OCI-LY1 (cell line): ENCODE data around the gene VPS25.
"Not testable (repeated sequence)": the region's sequence is repeated elsewhere in the genome, so short reads cannot be mapped to it uniquely, and the experiment has no call there.

ENCODE experiments used
- H2AFZ ChIP-seq: fragments of 200-600 bp; sonication (generic), shearing (Covaris generic); 2 replicates; pipeline ENCODE4 v1.6.0; 2014; ENCODE audit warnings: antibody characterized with exemption, mild to moderate bottlenecking, low read length
- H3F3A ChIP-seq: fragments of 200-600 bp; sonication (generic), shearing (Covaris generic); 2 replicates; pipeline ENCODE4 v1.6.0; 2014; ENCODE audit warnings: mild to moderate bottlenecking, antibody characterized with exemption, low read length, moderate library complexity; ENCODE audit not compliant: insufficient read depth
- H3K27ac ChIP-seq: fragments of 200-600 bp; sonication (generic); 2 replicates; pipeline ENCODE4 v1.5.1; 2014; ENCODE audit warnings: low read length, mixed run types, mild to moderate bottlenecking, low read depth; ENCODE audit not compliant: poor library complexity, severe bottlenecking
- H3K27me3 ChIP-seq: fragments of 200-600 bp; sonication (generic); 2 replicates; pipeline ENCODE4 v1.6.0; 2014; ENCODE audit warnings: antibody characterized with exemption, mild to moderate bottlenecking, low read length, moderate library complexity; ENCODE audit not compliant: insufficient read depth
- H3K36me3 ChIP-seq: fragments of 200-600 bp; sonication (generic); 2 replicates; pipeline ENCODE4 v1.6.1; 2014; ENCODE audit warnings: mild to moderate bottlenecking, antibody characterized with exemption, low read length, moderate library complexity, mixed read lengths; ENCODE audit not compliant: insufficient read depth
- H3K4me1 ChIP-seq: fragments of 200-600 bp; sonication (generic); 2 replicates; pipeline ENCODE4 v1.5.1; 2014; ENCODE audit warnings: mild to moderate bottlenecking, low read length, moderate library complexity; ENCODE audit not compliant: insufficient read depth, severe bottlenecking
- H3K4me2 ChIP-seq: fragments of 200-600 bp; sonication (generic), shearing (Covaris generic); 2 replicates; pipeline ENCODE4 v1.6.1; 2014; ENCODE audit warnings: low read length
- H3K4me3 ChIP-seq: fragments of 200-600 bp; sonication (generic); 2 replicates; pipeline ENCODE4 v1.5.1; 2014; ENCODE audit warnings: low read length, low read depth, mild to moderate bottlenecking, mixed read lengths; ENCODE audit not compliant: poor library complexity, severe bottlenecking
- H3K79me2 ChIP-seq: fragments of 200-600 bp; shearing (Covaris generic); 2 replicates; pipeline ENCODE4 v1.6.1; 2016; ENCODE audit warnings: mixed run types, low read length, mixed read lengths; ENCODE audit not compliant: insufficient read depth
- H3K9ac ChIP-seq: fragments of 200-600 bp; sonication (generic), shearing (Covaris generic); 2 replicates; pipeline ENCODE4 v1.6.1; 2014; ENCODE audit warnings: mild to moderate bottlenecking, low read length, mixed read lengths
- H3K9me2 ChIP-seq: fragments of 200-600 bp; sonication (generic), shearing (Covaris generic); 2 replicates; pipeline ENCODE4 v1.6.1; 2014; ENCODE audit warnings: low read depth, mild to moderate bottlenecking, low read length, mixed read lengths
- H3K9me3 ChIP-seq: fragments of 200-600 bp; shearing (Covaris generic); 2 replicates; pipeline ENCODE4 v1.6.1; 2014; ENCODE audit warnings: low read length, mixed read lengths
- H4K20me1 ChIP-seq: fragments of 200-600 bp; sonication (generic), shearing (Covaris generic); 2 replicates; pipeline ENCODE4 v1.6.0; 2016; ENCODE audit warnings: mild to moderate bottlenecking, low read length; ENCODE audit not compliant: insufficient read depth
- EZH2 ChIP-seq: fragments of 200-600 bp; sonication (generic), shearing (Covaris generic); IDR thresholded peaks from 2 replicates; pipeline ENCODE4 v1.8.0; 2017; ENCODE audit warnings: borderline replicate concordance, mixed run types, mild to moderate bottlenecking, antibody characterized with exemption, low read length, moderate library complexity, mixed read lengths
- TF ChIP-seq, protein P1 (sequence below): fragments of 200-600 bp; sonication (generic), shearing (Covaris generic); IDR thresholded peaks from 2 replicates; pipeline ENCODE4 v1.5.1; 2017; ENCODE audit warnings: mild to moderate bottlenecking, antibody characterized with exemption, low read length, moderate library complexity, mixed read lengths

Gene VPS25

DNA sequence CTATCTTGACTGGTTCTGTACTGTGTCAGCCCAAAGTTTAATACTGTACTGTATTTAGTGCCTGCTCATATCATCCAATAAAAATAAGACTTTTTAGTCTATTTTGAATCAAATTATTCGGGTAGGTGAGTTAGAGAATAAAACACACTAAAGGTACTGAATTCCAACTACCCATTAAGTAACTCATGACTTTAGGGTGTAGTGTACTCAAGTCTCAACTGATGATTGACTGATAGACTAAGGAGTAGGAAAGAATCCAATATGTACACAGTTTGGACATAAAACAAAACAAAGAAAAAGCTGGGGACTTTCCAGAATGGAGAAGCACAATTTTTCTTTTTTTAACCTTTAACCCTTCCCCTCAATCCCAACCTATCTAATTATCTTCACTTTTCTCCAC, 32.5 kb upstream of the VPS25 start:
- no peaks in the 10 kb centered on the region for H3F3A ChIP-seq
- no peak overlapping the region for H3K4me2 ChIP-seq
- peaks cover 8% of the 10 kb centered on the region for H3K36me3 ChIP-seq
- no peak for TF ChIP-seq EZH2
- TF ChIP-seq, protein P1, sequence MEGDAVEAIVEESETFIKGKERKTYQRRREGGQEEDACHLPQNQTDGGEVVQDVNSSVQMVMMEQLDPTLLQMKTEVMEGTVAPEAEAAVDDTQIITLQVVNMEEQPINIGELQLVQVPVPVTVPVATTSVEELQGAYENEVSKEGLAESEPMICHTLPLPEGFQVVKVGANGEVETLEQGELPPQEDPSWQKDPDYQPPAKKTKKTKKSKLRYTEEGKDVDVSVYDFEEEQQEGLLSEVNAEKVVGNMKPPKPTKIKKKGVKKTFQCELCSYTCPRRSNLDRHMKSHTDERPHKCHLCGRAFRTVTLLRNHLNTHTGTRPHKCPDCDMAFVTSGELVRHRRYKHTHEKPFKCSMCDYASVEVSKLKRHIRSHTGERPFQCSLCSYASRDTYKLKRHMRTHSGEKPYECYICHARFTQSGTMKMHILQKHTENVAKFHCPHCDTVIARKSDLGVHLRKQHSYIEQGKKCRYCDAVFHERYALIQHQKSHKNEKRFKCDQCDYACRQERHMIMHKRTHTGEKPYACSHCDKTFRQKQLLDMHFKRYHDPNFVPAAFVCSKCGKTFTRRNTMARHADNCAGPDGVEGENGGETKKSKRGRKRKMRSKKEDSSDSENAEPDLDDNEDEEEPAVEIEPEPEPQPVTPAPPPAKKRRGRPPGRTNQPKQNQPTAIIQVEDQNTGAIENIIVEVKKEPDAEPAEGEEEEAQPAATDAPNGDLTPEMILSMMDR: no peak
- H3K27ac ChIP-seq: no peak overlapping the region
- no peaks in the 10 kb centered on the region for H3K9me2 ChIP-seq
- H4K20me1 ChIP-seq: no peaks in the 10 kb centered on the region
- H3K79me2 ChIP-seq: peaks cover 26% of the 10 kb centered on the region
- H3K9ac ChIP-seq: no peak overlapping the region
- no peak overlapping the region for H3K4me3 ChIP-seq
- H3K9me3 ChIP-seq: no peaks in the 10 kb centered on the region
- H3K4me1 ChIP-seq: peaks cover 24% of the 10 kb centered on the region
- H3K27me3 ChIP-seq: no peaks in the 10 kb centered on the region
- no peak overlapping the region for H2AFZ ChIP-seq

DNA sequence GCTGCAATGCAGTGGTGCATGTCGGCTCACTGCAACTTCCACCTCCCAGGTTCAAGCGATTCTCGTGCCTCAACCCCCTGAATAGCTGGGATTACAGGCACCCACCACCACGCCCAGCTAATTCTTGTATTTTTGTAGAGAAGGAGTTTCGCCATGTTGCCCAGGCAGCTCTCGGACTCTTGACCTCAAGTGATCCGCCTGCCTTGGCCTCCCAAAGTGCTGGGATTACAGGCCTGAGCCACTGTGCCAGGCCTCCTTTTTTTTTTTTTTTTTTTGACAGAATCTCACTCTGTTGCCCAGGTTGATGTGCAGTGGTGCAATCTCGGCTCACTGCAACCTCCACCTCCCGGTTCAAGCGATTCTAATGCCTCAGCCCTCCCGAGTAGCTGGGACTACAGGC, 30.3 kb upstream of the VPS25 start:
- H3K9me3 ChIP-seq, H3F3A ChIP-seq, H3K27ac ChIP-seq, H3K9me2 ChIP-seq, H3K9ac ChIP-seq, H3K36me3 ChIP-seq, H3K27me3 ChIP-seq, H4K20me1 ChIP-seq, H2AFZ ChIP-seq: not testable (repeated sequence)
- Histone ChIP-seq H3K4me3 (peak overlapping the region; percentile 66), H3K4me1 (peaks cover 24% of the 10 kb centered on the region), H3K4me2 (peak overlapping the region; percentile 93; the same call in 1 of the 2 replicates), H3K79me2 (peaks cover 23% of the 10 kb centered on the region)

DNA sequence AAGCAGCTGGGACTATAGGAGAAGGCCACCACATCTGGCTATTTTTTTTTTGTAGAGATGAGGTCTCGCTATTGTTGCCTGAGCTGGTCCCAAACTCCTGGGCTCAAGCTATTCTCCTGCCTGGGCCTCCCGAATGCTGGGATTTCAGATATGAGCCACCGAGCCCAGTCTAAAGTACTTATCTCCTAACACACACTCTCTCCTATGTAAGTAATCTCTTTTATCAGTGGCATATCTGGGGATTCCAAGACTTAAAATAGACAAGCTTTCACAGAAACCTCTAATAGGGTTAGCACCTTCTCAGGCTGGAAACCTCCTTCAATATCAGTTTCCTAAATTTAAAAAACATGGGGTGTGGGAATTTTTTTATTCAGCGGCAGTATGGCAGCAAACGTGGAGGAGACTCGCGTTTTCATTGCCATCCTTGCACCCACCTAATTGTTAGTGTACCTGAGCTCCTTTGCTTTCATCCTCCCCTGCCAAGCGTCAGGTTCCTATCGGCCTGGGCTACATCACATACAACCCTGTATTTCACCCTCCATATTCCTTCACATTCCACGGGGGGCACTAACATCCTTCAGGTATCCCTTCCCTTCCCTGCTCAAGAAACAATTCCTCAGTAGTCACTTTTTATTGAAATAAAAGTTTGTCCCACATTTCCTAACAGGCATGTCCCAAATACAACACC, 29.5 kb upstream of the VPS25 start:
- Histone ChIP-seq H3K4me3 (peak overlapping the region; percentile 66), H3K9me2 (no peaks in the 10 kb centered on the region), H3K9me3 (no peaks in the 10 kb centered on the region), H2AFZ (no peak overlapping the region), H3K9ac (peak overlapping the region; percentile 68), H3F3A (no peaks in the 10 kb centered on the region), H4K20me1 (no peaks in the 10 kb centered on the region), H3K79me2 (peaks cover 23% of the 10 kb centered on the region), H3K27me3 (no peaks in the 10 kb centered on the region), H3K4me2 (peak overlapping the region; percentile 93), H3K4me1 (peaks cover 24% of the 10 kb centered on the region), H3K36me3 (peaks cover 8% of the 10 kb centered on the region; the same call in 1 of the 2 replicates), H3K27ac (peak overlapping the region; percentile 26)
- TF ChIP-seq, protein P1: no peak
- no peak for TF ChIP-seq EZH2

DNA sequence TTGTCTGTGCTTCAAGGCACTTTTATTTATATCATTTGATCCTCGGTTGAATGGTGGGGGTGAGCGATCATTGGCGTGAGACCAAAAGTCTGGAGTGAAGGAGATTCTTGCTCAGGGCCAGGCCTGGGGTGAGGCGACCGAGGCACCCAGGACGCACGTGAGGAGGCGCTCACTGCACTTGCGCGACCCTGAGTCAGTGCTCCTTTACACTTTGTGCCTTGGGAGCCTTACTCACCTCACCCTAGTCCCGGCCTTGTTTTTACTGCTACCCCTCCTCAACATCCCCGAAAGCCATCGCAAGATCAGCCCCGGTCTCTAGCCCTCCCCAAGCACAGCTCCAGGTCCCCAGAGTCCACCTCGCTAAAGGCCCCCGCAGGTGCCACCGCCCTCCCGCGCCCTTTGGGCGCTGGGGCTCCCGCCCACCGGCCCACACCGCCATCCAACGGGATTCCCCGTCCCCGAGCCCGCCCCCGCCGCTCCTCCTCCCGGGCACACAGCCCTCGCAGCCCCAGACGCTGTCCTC, 28.9 kb upstream of the VPS25 start:
- Histone ChIP-seq H3K9ac (peak overlapping the region; percentile 68), H3F3A (no peaks in the 10 kb centered on the region), H3K27ac (peak overlapping the region; percentile 26), H3K4me2 (peak overlapping the region; percentile 93), H2AFZ (no peak overlapping the region), H3K79me2 (peaks cover 20% of the 10 kb centered on the region), H3K4me1 (peaks cover 24% of the 10 kb centered on the region), H3K9me3 (no peaks in the 10 kb centered on the region), H3K36me3 (peaks cover 8% of the 10 kb centered on the region; the same call in 1 of the 2 replicates), H3K4me3 (peak overlapping the region; percentile 66), H3K27me3 (no peaks in the 10 kb centered on the region), H4K20me1 (no peaks in the 10 kb centered on the region), H3K9me2 (no peaks in the 10 kb centered on the region)
- TF ChIP-seq, protein P1: no peak
- TF ChIP-seq EZH2: no peak
